GM19467 (cell line): ENCODE results near the gene FBXO21.
"Not testable (repeated sequence)": the region's sequence is repeated elsewhere in the genome, so short reads cannot be mapped to it uniquely, and the experiment has no call there.

Experiments used
- ATAC-seq: cut with Tn5 transposase; IDR thresholded peaks from one replicate; pipeline ENCODE4 v1.9.1; 2021; ENCODE audit warnings: mild to moderate bottlenecking, moderate library complexity; ENCODE audit not compliant: unreplicated experiment

The FBXO21 gene

GRCh38 chr12:117202033-117202432 lies 11.8 kb upstream of the FBXO21 start:
- ATAC-seq = no peak

DNA sequence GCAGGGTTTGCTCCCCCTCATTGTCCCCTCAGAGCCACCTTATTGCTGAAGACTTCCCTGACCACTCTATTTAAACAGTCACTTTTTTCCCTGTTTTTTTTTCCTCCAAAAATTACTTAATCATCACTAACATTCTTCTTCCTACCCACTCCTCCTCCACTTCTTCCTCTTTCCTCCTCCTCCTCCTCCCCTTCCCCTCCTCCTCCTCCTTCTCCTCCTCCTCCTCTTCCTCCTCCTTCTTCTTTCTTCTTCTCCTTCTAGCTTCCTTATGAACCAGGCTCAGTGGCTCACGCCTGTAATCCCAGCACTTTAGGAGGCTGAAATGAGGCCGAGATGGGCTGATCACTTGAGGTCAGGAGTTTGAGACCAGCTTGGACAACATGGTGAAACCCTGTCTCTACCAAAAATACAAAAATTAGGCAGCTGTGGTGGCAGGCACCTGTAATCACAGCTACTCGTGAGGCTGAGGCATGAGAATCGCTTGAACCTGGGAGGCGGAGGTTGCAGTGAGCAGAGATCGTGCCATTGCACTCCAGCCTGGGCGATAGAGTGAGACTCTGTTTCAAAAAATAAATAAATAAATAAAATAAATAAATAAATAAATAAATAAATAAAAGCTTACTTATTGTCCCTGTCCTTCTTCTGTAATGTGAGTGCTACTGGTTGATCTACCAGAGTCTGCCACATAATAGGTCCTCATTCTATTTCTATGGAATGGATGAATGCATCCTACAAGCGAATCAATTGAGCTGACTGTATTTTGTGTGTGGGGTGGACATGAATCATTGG lies 9.9 kb upstream of the FBXO21 start:
- ATAC-seq = not testable (repeated sequence)

DNA sequence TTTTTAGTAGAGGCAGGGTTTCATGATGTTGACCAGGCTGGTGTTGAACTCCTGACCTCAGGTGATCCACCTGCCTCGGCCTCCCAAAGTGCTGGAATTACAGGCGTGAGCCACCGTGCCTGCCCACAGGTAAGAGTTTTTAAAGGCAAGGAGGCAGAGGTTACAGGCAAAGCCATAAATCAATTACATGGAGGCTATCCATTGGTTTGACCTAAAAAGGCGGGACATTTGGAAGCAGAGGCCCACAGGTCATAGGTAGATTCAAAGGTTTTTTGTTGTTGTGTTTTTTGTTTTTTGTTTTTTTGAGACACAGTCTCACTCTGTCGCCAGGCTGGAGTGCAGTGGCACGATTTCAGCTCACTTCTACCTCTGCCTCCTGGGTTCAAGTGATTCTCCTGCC lies 6.1 kb upstream of the FBXO21 start:
- not testable (repeated sequence) for ATAC-seq

DNA sequence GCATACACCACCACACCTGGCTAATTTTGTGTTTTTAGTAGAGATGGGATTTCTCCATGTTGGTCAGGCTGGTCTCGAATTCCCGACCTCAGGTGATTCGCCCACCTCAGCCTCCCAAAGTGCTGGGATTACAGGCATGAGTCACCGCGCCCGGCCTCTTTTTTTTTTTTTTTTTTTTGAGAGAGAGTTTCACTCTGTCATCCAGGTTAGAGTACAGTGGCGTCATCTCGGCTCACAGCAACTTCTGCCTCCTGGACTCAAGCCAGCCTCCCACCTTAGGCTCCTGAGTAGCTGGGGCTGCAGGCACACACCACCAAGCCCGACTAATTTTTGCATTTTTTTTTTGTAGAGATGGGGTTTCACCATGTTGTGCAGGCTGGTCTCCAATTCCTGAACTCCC lies 4.8 kb upstream of the FBXO21 start:
- ATAC-seq = not testable (repeated sequence)

GRCh38 chr12:117193903-117194302 lies 3.6 kb upstream of the FBXO21 start:
- ATAC-seq = no peak

DNA sequence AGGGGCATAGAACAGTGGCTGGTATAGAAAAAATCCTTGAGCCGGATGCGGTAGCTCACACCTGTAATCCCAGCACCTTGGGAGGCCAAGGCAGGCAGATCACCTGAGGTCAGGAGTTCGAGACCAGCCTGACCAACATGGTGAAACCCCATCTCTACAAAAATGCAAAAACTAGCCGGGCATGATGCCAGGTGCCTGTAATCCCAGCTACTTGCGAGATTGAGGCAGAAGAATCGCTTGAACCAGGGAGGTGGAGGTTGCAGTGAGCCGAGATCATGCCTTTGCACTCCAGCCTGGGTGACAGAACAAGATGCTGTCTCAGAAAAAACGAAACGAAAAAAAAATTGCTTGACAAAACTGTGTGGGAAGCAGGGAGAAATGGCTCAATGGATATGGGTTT lies 2.3 kb upstream of the FBXO21 start:
- not testable (repeated sequence) for ATAC-seq

DNA sequence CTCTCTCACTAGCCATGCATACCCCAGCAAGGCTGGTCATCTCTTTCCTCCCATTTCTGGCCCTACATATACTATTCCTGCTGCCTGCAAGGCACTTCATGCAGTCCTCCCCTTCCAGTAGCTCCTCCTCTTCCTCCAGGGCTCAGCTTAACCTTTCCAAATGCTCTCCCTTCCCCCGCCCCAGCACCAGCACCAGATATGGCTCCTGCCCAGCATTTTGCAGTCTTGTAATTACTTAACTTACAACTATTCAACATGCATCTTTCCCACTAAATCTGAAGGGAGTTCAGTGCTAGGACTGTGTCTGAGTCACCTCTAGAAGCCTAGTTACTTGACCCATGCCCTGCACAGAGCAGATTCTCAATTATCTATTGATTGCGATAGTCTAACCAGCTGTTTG lies 1.8 kb upstream of the FBXO21 start:
- ATAC-seq = no peak

DNA sequence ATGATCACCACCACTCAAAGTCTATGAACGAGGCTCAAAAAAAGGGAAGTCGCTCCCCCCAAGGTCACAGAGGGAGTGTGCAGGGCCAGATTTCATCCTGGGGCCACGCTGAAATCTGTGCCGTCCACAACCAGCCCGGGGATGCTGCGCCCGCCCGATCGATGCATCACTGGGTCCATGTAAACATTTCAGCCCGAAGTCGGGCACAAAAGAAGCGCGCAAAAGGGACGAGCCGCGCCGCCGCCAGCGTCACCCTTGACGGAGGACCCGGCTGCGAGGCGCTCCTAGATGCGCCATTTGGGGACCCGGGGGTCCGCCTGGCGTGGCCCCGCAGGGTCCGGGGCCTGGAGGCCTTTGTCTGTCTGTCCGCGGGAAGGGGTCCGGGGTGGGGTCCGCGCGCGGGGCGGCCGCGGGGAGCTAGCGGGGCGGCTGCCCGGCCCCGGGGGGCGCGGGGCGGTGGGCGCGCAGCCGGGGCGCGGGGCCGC lies 503 bp downstream of the FBXO21 start:
- peak; percentile 30 for ATAC-seq

- ATAC-seq = no peak
These were observed 1.1 kb downstream of the FBXO21 start for GRCh38 chr12:117188961-117189724.

GRCh38 chr12:117188121-117188665 lies 2.1 kb downstream of the FBXO21 start:
- ATAC-seq = no peak

DNA sequence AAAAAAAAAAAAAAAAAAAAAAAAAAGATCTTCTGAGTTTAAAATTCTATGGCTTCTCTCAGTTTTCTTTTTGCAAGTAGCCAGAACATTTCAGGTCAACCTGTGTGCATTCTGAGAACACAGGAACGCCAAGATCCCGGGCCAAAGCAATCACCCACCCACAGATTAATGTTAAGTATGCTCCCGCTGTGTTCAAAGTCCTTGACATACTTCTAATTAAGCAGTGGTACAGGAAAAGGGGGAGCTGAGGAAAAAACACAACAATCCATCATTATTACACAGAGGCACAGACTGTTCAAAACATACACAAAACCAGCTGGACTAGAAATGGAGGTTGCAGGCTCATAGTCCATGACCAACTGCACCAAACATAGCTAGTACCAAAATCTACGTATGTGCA lies 2.8 kb downstream of the FBXO21 start:
- ATAC-seq = no peak

DNA sequence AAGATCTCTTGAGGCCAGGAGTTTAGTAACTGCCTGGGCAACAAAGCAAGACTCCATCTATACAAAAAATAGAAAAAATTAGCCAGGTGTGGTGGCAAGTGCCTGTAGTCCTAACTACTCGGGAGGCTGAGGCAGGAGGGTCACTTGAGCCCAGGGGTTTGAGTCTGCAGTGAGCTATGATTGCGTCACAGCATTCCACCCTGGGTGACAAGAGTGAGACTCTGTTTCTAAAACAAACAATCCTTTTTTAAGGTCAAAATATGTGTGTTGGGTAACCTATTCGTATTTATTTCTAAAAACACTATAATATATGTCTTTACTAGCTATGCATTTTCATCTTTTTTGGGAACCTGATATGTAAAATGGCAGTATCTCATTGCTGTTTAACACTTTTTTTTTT lies 7.4 kb downstream of the FBXO21 start:
- ATAC-seq = no peak

GRCh38 chr12:117181468-117181843 lies 8.8 kb downstream of the FBXO21 start:
- not testable (repeated sequence) for ATAC-seq

DNA sequence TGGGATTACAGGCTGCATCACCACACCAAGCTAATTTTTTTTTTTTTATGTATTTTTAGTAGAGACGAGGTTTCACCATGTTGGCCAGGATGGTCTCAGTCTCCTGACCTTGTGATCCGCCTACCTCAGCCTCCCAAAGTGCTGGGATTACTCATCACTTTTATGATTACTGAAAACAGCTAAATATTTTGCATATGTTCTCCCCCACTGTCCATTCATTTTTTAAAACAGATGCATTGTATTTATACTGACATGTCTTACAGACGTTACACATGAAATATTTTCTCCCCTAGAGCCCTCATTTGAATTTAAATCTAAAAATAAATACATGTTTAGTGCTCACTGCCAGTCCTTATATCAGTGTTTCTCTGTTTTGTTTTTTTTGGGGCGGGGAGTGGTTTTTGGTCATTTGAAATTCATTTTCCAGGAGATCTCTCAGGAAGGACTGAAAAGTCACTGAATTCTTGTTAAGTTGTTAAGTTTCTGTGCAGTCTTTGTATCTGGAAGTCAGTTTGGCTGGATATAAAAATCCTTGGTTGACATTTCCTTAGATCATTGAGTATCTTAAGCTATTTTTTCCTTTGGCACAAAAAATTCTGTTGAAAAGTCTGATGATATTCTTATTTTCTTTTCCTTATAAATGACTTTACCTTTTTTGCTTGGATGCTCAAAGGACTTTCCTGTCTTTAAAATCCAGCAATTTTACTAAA lies 9.4 kb downstream of the FBXO21 start:
- no peak for ATAC-seq

- ATAC-seq = no peak
These were observed 11.5 kb downstream of the FBXO21 start for GRCh38 chr12:117178745-117179144.

DNA sequence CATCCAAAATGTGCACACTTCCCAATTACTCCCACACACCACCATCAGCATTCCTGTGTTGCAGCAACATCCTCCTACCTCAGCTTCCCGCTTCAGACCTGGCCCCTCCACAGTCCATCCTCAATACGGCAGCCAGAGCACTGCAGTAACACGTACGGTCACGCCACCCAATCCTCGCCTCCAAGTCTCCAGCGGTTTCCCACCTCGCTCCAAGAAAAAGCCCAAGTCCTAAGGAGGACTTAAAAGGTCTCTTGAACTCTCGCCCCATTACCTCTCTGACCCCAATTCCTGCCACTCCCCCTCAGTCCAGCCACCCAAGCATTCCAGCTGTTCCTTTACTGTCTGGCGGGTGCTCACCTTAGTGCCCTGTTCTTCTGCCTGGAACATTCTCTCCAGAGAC lies 12.0 kb downstream of the FBXO21 start:
- no peak for ATAC-seq

GRCh38 chr12:117172168-117172567 lies 18.1 kb downstream of the FBXO21 start:
- no peak for ATAC-seq

- ATAC-seq = no peak
These were observed 18.6 kb downstream of the FBXO21 start for GRCh38 chr12:117171499-117172162.

- ATAC-seq = no peak
These were observed 20.7 kb downstream of the FBXO21 start for GRCh38 chr12:117169548-117169947.

GRCh38 chr12:117168976-117169375 lies 21.3 kb downstream of the FBXO21 start:
- ATAC-seq = no peak

GRCh38 chr12:117167769-117168168 lies 22.5 kb downstream of the FBXO21 start:
- ATAC-seq = no peak
